Erythroblast (primary cell): ENCODE measurements around the gene TCF4.

Source experiments
- GATA1 ChIP-seq: IDR thresholded peaks from 2 replicates; pipeline ENCODE4 v1.6.1; 2011; ENCODE audit warnings: low read depth, mild to moderate bottlenecking, control low read depth, low read length, moderate library complexity
- POLR2A ChIP-seq: IDR thresholded peaks from 2 replicates; pipeline ENCODE4 v1.6.1; 2011; ENCODE audit warnings: mild to moderate bottlenecking, low read length

- TF ChIP-seq POLR2A (no peak), GATA1 (no peak)
These were observed 355.5 kb downstream of the TCF4 start for GRCh38 chr18:55232506-55232905.
